H9 (cell line): ENCODE data around the gene KDR. TPM values are rescaled to one million over a fixed set of nuclear protein-coding genes. Genes with fewer than 3 reads are reported as not detected.

ENCODE experiments used
- DNase-seq: peaks from one replicate; pipeline ENCODE4 v3.0.0-alpha.2; 2017
- H2AFZ ChIP-seq: one replicate; pipeline ENCODE4 v1.6.1; 2013; ENCODE audit warnings: mild to moderate bottlenecking, low read length, control low read depth, moderate library complexity
- H2AK5ac ChIP-seq: 2 replicates; pipeline ENCODE4 v1.6.1; 2013; ENCODE audit warnings: low read length, control low read depth, mixed read lengths; ENCODE audit not compliant: insufficient read length
- H2BK120ac ChIP-seq: one replicate; pipeline ENCODE4 v1.6.1; 2013; ENCODE audit warnings: low read depth, mild to moderate bottlenecking, low read length, control low read depth, inconsistent platforms; ENCODE audit not compliant: poor library complexity, severe bottlenecking
- H2BK12ac ChIP-seq: 2 replicates; pipeline ENCODE4 v1.6.1; 2013; ENCODE audit warnings: low read length, control low read depth, mixed read lengths, low read depth; ENCODE audit not compliant: insufficient read length
- H2BK15ac ChIP-seq: 2 replicates; pipeline ENCODE4 v1.6.1; 2013; ENCODE audit warnings: low read depth, low read length, control low read depth
- H2BK20ac ChIP-seq: one replicate; pipeline ENCODE4 v1.6.1; 2013; ENCODE audit warnings: low read depth, mild to moderate bottlenecking, low read length, control low read depth, inconsistent platforms; ENCODE audit not compliant: poor library complexity, severe bottlenecking
- H2BK5ac ChIP-seq: 2 replicates; pipeline ENCODE4 v1.6.1; 2013; ENCODE audit warnings: low read length, control low read depth, mixed read lengths; ENCODE audit not compliant: insufficient read length
- H3K14ac ChIP-seq: 2 replicates; pipeline ENCODE4 v1.6.1; 2013; ENCODE audit warnings: low read length, control low read depth; ENCODE audit not compliant: insufficient read depth
- H3K18ac ChIP-seq: 2 replicates; pipeline ENCODE4 v1.6.1; 2013; ENCODE audit warnings: low read depth, mild to moderate bottlenecking, mixed read lengths, low read length, control low read depth; ENCODE audit not compliant: insufficient read length
- H3K23ac ChIP-seq: 2 replicates; pipeline ENCODE4 v1.6.1; 2013; ENCODE audit warnings: low read length, control low read depth, mixed read lengths, low read depth; ENCODE audit not compliant: insufficient read length
- H3K23me2 ChIP-seq: 2 replicates; pipeline ENCODE4 v1.6.1; 2013; ENCODE audit warnings: low read depth, mild to moderate bottlenecking, mixed read lengths, low read length, control low read depth; ENCODE audit not compliant: insufficient read length, poor library complexity, severe bottlenecking
- H3K27ac ChIP-seq: 2 replicates; pipeline ENCODE4 v1.5.1; 2013; ENCODE audit warnings: low read length, control low read depth, mixed read lengths, low read depth; ENCODE audit not compliant: insufficient read length
- H3K27me3 ChIP-seq: 2 replicates; pipeline ENCODE4 v1.6.1; 2013; ENCODE audit warnings: low read length, control low read depth, inconsistent platforms; ENCODE audit not compliant: insufficient read depth
- H3K4ac ChIP-seq: 2 replicates; pipeline ENCODE4 v1.6.1; 2013; ENCODE audit warnings: low read depth, mild to moderate bottlenecking, control low read depth, inconsistent platforms, low read length, moderate library complexity
- H3K4me1 ChIP-seq: 2 replicates; pipeline ENCODE4 v1.6.1; 2013; ENCODE audit warnings: low read length, control low read depth, inconsistent platforms; ENCODE audit not compliant: insufficient read depth
- H3K4me2 ChIP-seq: 2 replicates; pipeline ENCODE4 v1.6.1; 2013; ENCODE audit warnings: low read length, control low read depth, mixed read lengths; ENCODE audit not compliant: insufficient read length, insufficient read depth
- H3K56ac ChIP-seq: 2 replicates; pipeline ENCODE4 v1.6.1; 2013; ENCODE audit warnings: low read depth, mild to moderate bottlenecking, mixed read lengths, low read length, control low read depth; ENCODE audit not compliant: insufficient read length
- H3K79me1 ChIP-seq: 2 replicates; pipeline ENCODE4 v1.6.1; 2013; ENCODE audit warnings: low read depth, mild to moderate bottlenecking, moderate library complexity, low read length, control low read depth, inconsistent platforms; ENCODE audit not compliant: insufficient read depth, poor library complexity, severe bottlenecking
- H3K79me2 ChIP-seq: 2 replicates; pipeline ENCODE4 v1.6.1; 2013; ENCODE audit warnings: low read length, control low read depth, inconsistent platforms; ENCODE audit not compliant: insufficient read depth
- H3K9ac ChIP-seq: 2 replicates; pipeline ENCODE4 v1.6.1; 2013; ENCODE audit warnings: low read length, control low read depth, mixed read lengths; ENCODE audit not compliant: insufficient read length; ENCODE audit errors: extremely low read depth
- H3K9me3 ChIP-seq: one replicate; pipeline ENCODE4 v1.6.1; 2013; ENCODE audit warnings: low read depth, low read length, inconsistent platforms; ENCODE audit not compliant: control insufficient read depth
- H3T11ph ChIP-seq: one replicate; pipeline ENCODE4 v1.6.1; 2013; ENCODE audit warnings: mild to moderate bottlenecking, low read length, control low read depth, inconsistent platforms
- H4K20me1 ChIP-seq: one replicate; pipeline ENCODE4 v1.6.1; 2013; ENCODE audit not compliant: control insufficient read depth, insufficient read length, insufficient read depth
- H4K5ac ChIP-seq: 2 replicates; pipeline ENCODE4 v1.6.1; 2013; ENCODE audit warnings: low read depth, mild to moderate bottlenecking, mixed read lengths, low read length, control low read depth; ENCODE audit not compliant: insufficient read length
- H4K8ac ChIP-seq: replicated peaks from 2 replicates; pipeline ENCODE4 v1.6.1; 2013; ENCODE audit warnings: low read length, control low read depth, mixed read lengths, low read depth; ENCODE audit not compliant: insufficient read length
- H4K91ac ChIP-seq: 2 replicates; pipeline ENCODE4 v1.6.1; 2013; ENCODE audit warnings: low read depth, mild to moderate bottlenecking, moderate library complexity, mixed read lengths, low read length, control low read depth; ENCODE audit not compliant: insufficient read length
- H3K27ac Mint-ChIP-seq, 3 experiments: 2 replicates in 2 of 3; 3 replicates in 1 of 3; pipeline ENCODE4 v1.8.0; 2020 to 2021; ENCODE audit warnings: mixed read lengths in 3 of 3, mild to moderate bottlenecking in 1 of 3, moderate library complexity in 1 of 3
- H3K27me3 Mint-ChIP-seq: 2 replicates; pipeline ENCODE4 v1.8.0; 2021; ENCODE audit warnings: low read depth, mild to moderate bottlenecking, moderate library complexity, mixed read lengths
- H3K36me3 Mint-ChIP-seq, 3 experiments: 2 replicates in 2 of 3; 3 replicates in 1 of 3; pipeline ENCODE4 v1.8.0; 2020 to 2021; ENCODE audit warnings: low read depth in 3 of 3, mixed read lengths in 3 of 3; ENCODE audit not compliant: insufficient read depth in 1 of 3
- H3K4me1 Mint-ChIP-seq, 2 experiments: 2 replicates each; pipeline ENCODE4 v1.8.0; 2020; ENCODE audit warnings: mixed read lengths in 2 of 2
- H3K4me3 Mint-ChIP-seq, 2 experiments: 2 replicates in 1 of 2; 3 replicates in 1 of 2; pipeline ENCODE4 v1.8.0; 2020 to 2021; ENCODE audit warnings: mild to moderate bottlenecking in 2 of 2, mixed read lengths in 2 of 2, moderate library complexity in 1 of 2
- H3K9me3 Mint-ChIP-seq, 2 experiments: 2 replicates in 1 of 2; 3 replicates in 1 of 2; pipeline ENCODE4 v1.8.0; 2020; ENCODE audit warnings: mild to moderate bottlenecking in 2 of 2, mixed read lengths in 2 of 2, moderate library complexity in 1 of 2
- CTCF ChIP-seq: fragments of 200-600 bp; sonication (generic); conservative IDR thresholded peaks from 3 replicates; pipeline ENCODE4 v1.8.0; 2021; ENCODE audit warnings: antibody characterized with exemption, mild to moderate bottlenecking
- WGBS: extraction: QIAGEN DNeasy Blood & Tissue Kit; methylation state at CpG from one replicate; pipeline ENCODE4 v1.1.7; 2013; ENCODE audit warnings: missing lambda C conversion rate, low lambda C conversion rate, mixed read lengths; ENCODE audit not compliant: insufficient read length; ENCODE audit errors: extremely low coverage; 5-methylcytosine and 5-hydroxymethylcytosine counted together
- total RNA-seq: library from RNA; stranded (reverse); gene quantifications from 2 replicates; pipeline ENCODE4 v1.2.1, GENCODE V29; 2021

The KDR gene
- total RNA-seq, 1 experiment from 2014 or later = 51.4 TPM

GRCh38 chr4:55138367-55138766, 13.0 kb upstream of the KDR start:
- H3K27me3 ChIP-seq = no peaks in the 10 kb centered on the region
- H3K18ac ChIP-seq = no peak overlapping the region
- H3T11ph ChIP-seq = no peak overlapping the region
- no peak overlapping the region for H2BK20ac ChIP-seq
- no peaks in the 10 kb centered on the region for H3K79me1 ChIP-seq
- TF ChIP-seq CTCF = no peak
- Mint-ChIP-seq H3K4me1 (peaks cover 12 to 19% of the 10 kb centered on the region in 2 experiments), H3K4me3 (no peak overlapping the region), H3K36me3 (peaks cover 7 to 8% (median 8%) of the 10 kb centered on the region in 3 experiments; a peak in 6 of 7 replicates), H3K27me3 (no peaks in the 10 kb centered on the region; the same call in 1 of the 2 replicates), H3K27ac (no peak overlapping the region), H3K9me3 (no peaks in the 10 kb centered on the region; a peak in 1 of 5 replicates)
- H3K23ac ChIP-seq = no peak overlapping the region
- H3K27ac ChIP-seq = no peak overlapping the region
- no peaks in the 10 kb centered on the region for H3K79me2 ChIP-seq
- no peak overlapping the region for H2AFZ ChIP-seq
- H3K9ac ChIP-seq = no peak overlapping the region
- no peak overlapping the region for H2BK15ac ChIP-seq
- H4K5ac ChIP-seq = no peak overlapping the region
- no peaks in the 10 kb centered on the region for H4K20me1 ChIP-seq
- no peaks in the 10 kb centered on the region for H3K9me3 ChIP-seq
- no peak overlapping the region for H3K14ac ChIP-seq
- no peak overlapping the region for H3K56ac ChIP-seq
- H2BK12ac ChIP-seq = no peak overlapping the region
- no peak overlapping the region for H3K4me2 ChIP-seq
- no peak overlapping the region for H2BK120ac ChIP-seq
- H2BK5ac ChIP-seq = no peak overlapping the region
- H3K23me2 ChIP-seq = no peaks in the 10 kb centered on the region
- no peak overlapping the region for H3K4ac ChIP-seq
- no peak overlapping the region for H4K8ac ChIP-seq
- H4K91ac ChIP-seq = no peak overlapping the region
- WGBS = no CpG with 5 or more reads among the region's 4 CpGs
- DNase-seq = no peak
- H3K4me1 ChIP-seq = no peaks in the 10 kb centered on the region; the same call in 1 of the 2 replicates
- H2AK5ac ChIP-seq = no peak overlapping the region
